Mammary epithelial cell (primary cell): Measurements from ENCODE around the gene SMIM41.

Source experiments
- CTCF ChIP-seq, 2 donors: IDR thresholded peaks in 1 of 2; conservative IDR thresholded peaks in 1 of 2; 2 replicates each; pipeline ENCODE4 v1.5.1; 2011 to 2012; ENCODE audit warnings: inconsistent platforms in 2 of 2, low read length in 2 of 2, mild to moderate bottlenecking in 2 of 2, control low read depth in 1 of 2, low read depth in 1 of 2; ENCODE audit not compliant: insufficient read depth in 1 of 2; ENCODE audit errors: extremely low read depth in 1 of 2
- EZH2 ChIP-seq: IDR thresholded peaks from 2 replicates; pipeline ENCODE4 v1.6.1; 2012; ENCODE audit warnings: low read length, inconsistent platforms, borderline replicate concordance

- TF ChIP-seq CTCF (conservative IDR thresholded peaks at IDR 0.05 in 1 of 2, IDR thresholded peaks at IDR 0.05 in 1 of 2; ENCODE audit: extremely low read depth in 1 of 2, insufficient read depth in 1 of 2, low read depth in 1 of 2, low read length in 2 of 2) (no peak), EZH2 (no peak)
Observed at GRCh38 chr12:52122904-52123303, 43.4 kb downstream of the SMIM41 start.
